GM19397 (cell line): ENCODE results near the gene DHX35.
"Not testable (repeated sequence)": the region's sequence is repeated elsewhere in the genome, so short reads cannot be mapped to it uniquely, and the experiment has no call there.

Experiments
- ATAC-seq: cut with Tn5 transposase; IDR thresholded peaks from one replicate; pipeline ENCODE4 v1.9.1; 2021; ENCODE audit warnings: mild to moderate bottlenecking, moderate library complexity; ENCODE audit not compliant: unreplicated experiment

DHX35 gene

GRCh38 chr20:38975539-38976120 lies 13.5 kb downstream of the DHX35 start:
- no peak for ATAC-seq

GRCh38 chr20:38979434-38979833 lies 17.3 kb downstream of the DHX35 start:
- no peak for ATAC-seq

GRCh38 chr20:38979842-38980241 lies 17.7 kb downstream of the DHX35 start:
- ATAC-seq = no peak

GRCh38 chr20:38982291-38982690 lies 20.1 kb downstream of the DHX35 start:
- ATAC-seq = no peak

- ATAC-seq = no peak
These were observed 22.9 kb downstream of the DHX35 start for GRCh38 chr20:38985060-38985459.

GRCh38 chr20:38985603-38986170 lies 23.5 kb downstream of the DHX35 start:
- ATAC-seq = no peak

- no peak for ATAC-seq
These were observed 24.5 kb downstream of the DHX35 start for GRCh38 chr20:38986663-38987062.

- peak; percentile 79 for ATAC-seq
These were observed 25.6 kb downstream of the DHX35 start for GRCh38 chr20:38987777-38988176.

- ATAC-seq = no peak
These were observed 28.6 kb downstream of the DHX35 start for GRCh38 chr20:38990728-38991127.

- no peak for ATAC-seq
These were observed 29.9 kb downstream of the DHX35 start for GRCh38 chr20:38991814-38992704.

GRCh38 chr20:38995536-38996044 lies 33.4 kb downstream of the DHX35 start:
- ATAC-seq = no peak

- ATAC-seq = not testable (repeated sequence)
These were observed 34.7 kb downstream of the DHX35 start for GRCh38 chr20:38996866-38997265.

- peak; percentile 78 for ATAC-seq
These were observed 35.5 kb downstream of the DHX35 start for GRCh38 chr20:38997622-38998021.

- ATAC-seq = no peak
These were observed 37.1 kb downstream of the DHX35 start for GRCh38 chr20:38999217-38999616.

GRCh38 chr20:38999965-39000910 lies 38.1 kb downstream of the DHX35 start:
- ATAC-seq = no peak

- ATAC-seq = no peak
These were observed 42.4 kb downstream of the DHX35 start for GRCh38 chr20:39004508-39004907.

- ATAC-seq = no peak
These were observed 47.2 kb downstream of the DHX35 start for GRCh38 chr20:39009348-39009747.

GRCh38 chr20:39010496-39010895 lies 48.4 kb downstream of the DHX35 start:
- ATAC-seq = no peak

- ATAC-seq = no peak
These were observed 51.5 kb downstream of the DHX35 start for GRCh38 chr20:39013662-39014109.

- ATAC-seq = no peak
These were observed 53.9 kb downstream of the DHX35 start for GRCh38 chr20:39016041-39016440.

GRCh38 chr20:39016506-39016905 lies 54.4 kb downstream of the DHX35 start:
- no peak for ATAC-seq
